Stimulated activated CD8-positive, alpha-beta memory T cell treated with anti-CD3 and anti-CD28 coated beads, Interleukin-7, amount 100 ng/mL, for 1 hour (primary cell): ENCODE data around the gene BRD3OS.

Experiments
- DNase-seq, 2 donors: peaks; one replicate each; pipeline ENCODE4 v3.0.0-alpha.2; 2020; ENCODE audit warnings: low read depth in 2 of 2

The BRD3OS gene

DNA sequence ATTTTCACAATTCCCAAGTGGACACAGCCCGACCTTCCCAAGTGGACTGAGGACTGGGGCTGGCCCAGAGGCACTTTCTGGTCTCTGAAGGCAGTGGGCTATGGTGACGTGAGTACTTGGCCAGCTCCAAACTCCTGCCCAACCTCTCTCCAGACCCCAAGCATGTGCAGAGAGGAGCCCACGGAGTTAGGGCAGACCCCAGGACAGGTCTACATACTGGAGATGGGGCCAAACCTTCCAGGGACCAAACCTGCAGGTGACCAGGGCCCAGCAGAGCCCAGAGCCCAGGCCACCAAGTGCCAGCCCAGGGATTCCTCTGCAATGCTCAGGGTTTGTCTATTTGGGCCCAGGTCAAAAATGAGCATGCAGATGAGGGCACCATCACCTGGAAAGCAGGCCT, 27.2 kb downstream of the BRD3OS start:
- DNase-seq: no peak

DNA sequence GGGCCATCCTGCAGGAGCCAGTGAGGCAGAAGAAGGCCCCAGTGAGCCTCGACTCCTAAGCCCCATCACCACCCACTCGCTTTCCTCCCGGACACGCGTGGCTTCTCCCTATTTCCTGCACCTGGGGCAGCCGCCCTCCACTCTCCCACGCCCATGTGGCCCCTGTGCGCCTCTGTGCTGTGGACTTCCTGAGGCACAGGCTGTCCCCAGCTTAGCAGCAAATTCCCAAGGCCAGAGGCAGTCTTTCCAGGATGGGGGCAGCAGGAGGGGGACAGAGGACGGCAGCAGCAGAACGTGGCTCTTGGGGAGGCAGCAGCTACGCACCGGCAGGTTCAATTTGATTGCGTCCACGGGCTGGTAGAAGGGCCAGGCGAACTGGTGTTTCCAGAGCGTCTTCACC, 27.7 kb downstream of the BRD3OS start:
- no peak for DNase-seq

DNA sequence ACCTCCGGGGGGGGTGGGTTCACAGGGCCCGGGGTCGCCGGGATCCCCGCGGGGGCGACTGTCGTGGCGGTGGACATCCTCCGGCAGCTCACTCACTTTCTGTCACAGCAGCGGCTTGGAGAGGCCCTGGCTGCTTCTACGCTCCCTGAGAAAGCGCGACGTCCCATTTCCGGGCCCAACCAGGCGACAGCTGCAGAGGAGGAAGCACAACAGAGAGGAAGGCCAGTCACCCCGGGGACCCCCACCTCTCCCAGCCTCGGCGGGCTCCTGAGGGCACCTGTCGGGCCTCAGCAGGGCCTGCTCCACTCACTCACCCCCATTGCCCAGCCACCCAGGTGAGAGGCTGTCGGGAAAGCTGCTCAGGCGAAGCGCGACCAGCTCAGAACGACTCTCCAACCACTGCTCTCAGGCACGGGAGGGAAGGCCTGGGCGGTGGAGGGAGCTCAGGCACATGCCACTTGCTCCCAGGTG, 28.2 kb downstream of the BRD3OS start:
- no peak for DNase-seq

DNA sequence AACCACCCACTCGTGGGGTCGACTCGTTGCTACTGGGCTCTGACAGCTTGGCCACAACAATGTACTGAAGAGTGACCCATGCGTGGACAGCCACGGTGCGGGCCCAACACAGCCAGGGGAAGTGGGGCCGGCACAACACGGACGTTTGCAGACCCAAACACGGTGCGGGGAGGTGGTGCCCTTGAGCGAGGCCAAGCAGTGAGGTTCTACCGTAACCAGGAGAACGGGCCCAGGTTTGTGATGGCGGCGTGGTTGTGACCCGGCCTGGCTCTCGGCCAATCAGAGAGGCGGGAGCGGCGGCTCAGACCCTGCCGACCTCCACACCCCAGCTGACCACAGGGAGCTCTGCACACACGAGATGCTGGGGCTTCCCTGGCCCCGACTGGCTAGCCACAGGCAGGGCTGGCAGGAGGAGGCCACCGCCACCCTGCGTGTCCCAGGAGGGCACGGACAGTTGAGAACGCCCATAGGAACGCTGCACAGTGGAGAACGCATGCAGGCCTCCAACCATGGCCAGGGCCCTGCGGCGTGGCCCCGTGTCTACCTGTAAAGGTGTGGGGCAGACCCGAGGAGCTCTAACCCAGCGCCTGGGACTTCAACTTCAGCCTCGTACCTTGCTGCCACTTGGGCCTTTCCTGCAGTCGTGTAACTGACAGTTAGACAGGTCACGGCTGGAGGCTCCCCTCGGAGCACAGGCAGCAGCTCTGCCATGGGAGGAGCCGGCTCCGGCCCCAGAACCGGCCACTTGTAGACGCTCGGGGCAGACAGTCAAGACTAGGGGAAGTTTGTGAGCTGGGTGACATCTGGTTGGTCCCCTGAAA, 28.9 kb downstream of the BRD3OS start:
- no peak for DNase-seq

DNA sequence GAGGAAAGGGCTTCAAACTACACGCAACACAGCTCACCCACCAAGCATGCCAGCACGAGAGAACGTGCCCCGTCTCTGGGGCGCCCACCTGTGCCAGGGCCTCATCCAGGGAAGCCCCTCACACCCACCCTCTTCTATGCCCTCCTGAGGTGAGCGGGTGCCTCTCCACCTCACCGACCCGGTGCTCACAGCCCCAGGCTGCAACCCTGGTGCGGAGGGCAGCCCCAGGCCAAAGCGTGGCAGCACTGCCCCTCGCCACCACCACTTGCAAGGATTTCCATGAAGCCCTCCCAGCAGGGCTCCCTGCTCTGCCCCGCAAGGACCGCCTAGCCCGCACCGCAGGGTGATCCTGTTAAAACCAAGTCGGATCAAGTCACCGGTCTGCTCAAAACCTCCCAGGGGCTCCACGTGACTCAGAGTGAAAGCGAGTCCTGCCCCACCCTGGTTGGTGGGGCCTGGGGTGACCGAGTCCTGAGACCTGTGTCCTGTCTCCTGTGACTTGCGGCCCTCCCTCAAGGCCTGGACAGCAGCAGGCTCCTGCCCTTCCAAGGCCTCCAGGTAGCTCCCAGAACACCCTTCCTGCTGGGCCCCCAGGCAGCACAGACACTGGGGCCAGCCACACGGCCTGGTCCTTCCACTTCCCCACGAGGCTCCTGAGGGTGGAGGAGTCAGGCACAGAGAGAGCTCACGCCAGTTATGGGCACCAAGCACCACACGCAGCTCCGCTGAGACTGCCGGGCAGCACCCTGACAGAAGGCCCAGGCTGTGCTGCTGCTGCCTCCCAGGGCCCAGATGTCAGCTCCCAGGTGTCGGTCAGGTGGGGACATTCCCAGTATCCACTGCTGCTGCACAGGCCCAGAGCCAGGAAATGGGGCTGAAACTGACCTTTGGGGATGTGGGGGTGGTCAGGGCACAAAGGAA, 29.9 kb downstream of the BRD3OS start:
- no peak for DNase-seq

DNA sequence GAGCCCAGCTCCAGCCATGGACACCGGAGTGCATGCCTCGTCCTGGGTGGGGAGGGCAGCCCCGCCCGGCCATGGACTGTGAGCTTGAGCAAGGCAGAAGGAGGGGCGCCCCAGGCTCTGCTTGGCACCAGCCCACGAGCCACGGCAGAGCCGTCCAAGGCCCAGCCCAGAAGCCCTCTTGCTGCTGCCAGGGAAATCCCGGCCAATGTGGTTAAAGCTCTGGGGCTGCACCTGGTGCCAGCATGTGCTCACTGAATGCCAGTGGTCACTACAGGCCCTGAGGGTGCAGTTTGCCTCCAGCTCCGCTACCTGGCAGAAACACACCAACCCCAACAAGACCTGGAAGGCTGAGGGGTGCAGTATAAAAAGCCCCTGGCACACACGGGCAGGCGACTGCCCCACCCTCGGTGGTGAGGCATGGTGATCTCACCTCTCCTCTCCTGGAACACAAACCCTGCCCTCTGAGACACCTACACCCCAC, 30.7 kb downstream of the BRD3OS start:
- no peak for DNase-seq

DNA sequence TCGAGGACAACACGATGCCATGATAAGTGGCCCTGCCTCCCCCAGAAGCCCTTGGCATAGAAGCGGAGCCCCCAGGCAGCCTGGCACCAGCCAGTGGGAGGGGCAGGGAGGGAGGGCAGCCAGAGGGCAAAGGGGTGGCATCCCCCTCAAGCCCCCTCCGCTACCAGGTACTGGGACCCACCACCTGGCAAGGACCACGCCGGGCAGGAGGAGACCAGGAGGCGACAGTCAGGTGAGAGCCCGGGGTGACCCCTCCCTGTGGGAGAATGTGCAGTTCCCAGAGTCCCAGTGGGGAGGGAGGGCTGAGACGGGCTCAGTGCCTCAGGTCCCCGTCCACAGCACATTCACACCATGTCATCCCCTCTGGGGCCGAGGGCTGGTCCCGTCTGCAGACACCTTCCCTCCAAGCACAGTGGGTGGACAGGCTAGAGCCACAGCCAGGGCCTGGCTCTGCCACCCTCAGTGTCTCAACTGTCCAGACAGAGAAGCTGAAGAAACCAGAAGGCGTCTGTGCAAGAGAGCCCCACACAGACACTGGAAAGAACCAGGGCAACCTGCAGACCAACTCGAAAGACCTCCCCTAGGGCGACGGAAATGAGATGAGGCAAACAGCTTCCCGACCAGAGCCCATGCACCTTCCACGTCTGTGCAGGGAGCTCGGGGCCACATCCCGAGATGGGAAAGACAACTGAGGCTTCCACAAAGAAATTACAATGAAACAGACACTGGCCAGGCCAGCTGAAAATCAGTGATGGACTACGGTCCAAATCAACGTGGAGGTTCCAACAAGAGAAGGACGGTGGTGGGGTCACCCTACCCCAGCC, 31.4 kb downstream of the BRD3OS start:
- no peak for DNase-seq

DNA sequence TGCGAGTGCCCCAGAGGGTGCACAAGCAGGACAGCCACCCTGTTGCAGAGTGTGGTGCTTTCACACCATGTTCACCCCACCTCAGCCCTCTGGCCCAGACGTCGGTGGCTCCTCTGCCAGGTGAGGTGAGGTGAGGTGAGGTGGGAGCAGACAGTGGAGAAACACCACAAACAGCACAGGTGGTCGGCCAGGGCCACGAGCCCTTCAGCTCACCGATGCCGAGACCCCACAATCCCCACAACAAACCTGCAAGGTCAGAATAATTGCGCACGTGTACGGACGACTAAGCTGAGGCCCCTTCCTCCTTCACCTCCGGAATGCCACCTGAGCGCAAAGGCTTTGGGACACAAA, 32.0 kb downstream of the BRD3OS start:
- DNase-seq: no peak

DNA sequence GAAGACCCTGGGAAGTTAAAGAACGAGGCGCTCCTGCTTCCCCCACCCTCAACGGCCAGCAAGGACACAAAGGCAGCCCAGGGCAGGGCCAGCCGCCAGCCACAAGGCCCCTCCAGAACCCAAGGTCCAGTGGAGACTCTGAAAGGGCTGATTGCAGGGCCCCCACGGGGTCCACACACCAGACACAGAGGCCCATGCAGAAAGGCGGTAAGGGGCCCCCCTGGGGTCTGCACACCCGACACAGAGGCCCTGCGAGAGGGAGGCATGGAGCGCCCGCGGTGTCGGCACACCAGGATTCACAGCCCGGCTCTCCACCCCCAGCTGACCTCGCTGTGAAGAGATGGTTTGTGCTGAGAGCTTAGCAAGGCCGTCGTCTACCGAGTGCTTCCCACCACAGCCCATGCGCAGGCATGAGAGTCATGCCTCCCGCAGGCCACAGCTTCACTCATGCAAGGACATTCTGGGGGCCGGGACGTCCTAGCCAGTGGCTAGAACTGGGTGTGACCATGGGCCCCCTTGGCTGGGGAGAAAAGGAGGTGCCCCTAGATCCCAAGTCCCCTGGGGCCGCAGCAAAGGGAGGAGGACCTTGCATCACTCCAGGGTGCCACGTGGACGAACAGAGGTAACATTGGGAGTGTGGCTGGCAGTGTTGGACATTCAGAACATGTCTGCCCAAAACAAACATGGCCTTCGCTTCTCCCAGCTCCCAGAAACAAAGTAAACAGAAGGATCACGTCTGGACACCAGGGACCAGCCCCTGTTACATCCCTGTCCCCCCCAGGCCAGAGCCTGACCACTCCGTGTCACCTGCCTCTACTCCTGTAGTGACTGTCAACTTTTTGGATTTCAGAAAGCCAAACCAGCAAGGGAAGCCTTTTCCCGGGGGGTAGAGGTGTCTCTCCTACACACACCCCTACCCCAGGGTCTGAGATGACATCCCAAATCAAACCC, 32.7 kb downstream of the BRD3OS start:
- DNase-seq: no peak

DNA sequence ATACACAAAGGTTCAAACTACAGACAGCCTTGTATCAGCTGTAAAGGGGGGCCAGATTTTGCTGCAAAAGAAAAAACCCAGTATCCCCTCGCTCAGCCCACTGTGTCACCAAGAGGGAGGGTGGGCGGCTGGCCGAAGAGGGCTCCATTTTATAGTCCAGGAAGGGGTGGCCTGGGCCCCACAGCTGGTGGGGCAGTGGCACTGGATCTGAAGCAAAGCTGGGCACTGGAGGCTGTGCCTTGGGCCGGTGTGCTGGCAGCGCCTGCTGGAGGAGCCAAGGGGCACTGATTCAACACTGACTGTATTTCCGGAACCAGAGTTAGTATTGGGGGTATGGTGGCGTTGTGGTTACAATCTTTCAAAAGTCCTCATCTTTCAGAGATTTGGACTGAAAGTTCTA, 33.4 kb downstream of the BRD3OS start:
- no peak for DNase-seq

DNA sequence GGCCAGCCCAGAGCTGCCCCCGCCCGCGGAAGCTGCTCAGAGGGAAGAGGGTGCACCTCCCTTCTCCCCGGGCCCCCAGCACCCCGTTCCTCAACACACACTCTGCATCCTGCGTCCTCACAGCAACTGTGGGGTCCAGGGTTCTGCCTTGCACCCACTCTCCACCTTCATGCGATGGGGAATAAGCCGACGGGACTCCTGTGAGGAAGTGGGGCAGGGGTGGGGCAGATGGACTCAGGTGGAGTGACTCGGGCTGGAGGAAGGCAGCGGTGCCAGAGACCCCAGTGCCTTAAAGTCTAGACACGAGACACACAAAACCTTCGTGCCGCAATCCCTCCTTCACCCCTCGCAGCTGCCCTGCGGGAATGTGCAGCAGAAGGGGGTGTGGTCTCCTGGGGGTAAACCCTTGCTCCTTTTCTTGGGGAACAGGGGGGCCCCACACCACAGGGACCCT, 33.9 kb downstream of the BRD3OS start:
- no peak for DNase-seq

DNA sequence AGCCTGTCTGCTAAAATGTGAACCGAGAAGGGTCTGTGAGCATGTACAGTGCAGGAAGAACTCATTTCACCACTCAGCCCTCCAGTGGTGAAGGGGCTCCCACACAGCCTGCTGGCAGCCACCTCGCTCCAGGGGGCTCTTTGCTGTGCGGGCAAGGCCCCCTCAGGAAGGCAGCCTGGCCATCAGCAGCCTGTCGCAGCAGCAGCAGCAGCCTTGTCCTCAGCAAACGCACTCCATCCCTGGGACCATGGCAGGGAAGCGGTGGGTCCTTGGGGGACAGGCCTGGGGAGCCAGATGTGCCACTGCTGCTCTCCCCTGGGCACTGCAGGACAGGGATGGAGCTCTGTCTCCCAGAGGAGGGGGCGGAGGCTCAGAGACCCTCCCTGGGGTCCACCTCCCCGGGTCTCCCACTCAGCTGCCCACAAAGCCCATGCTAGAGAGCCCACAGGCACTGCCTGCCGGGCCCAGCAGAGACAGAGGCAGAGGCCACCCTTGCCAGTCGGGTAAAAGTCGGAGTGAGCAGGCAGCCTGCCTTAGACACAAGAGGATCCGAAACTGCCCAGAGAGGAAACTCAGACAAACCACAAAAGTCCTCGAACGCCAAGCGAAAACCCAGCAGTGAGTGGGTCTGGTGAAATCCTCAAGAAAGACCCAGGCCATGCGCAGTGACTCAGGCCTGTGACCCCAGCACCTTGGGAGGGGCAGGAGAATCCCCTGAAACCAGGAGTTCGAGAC, 34.5 kb downstream of the BRD3OS start:
- no peak for DNase-seq

DNA sequence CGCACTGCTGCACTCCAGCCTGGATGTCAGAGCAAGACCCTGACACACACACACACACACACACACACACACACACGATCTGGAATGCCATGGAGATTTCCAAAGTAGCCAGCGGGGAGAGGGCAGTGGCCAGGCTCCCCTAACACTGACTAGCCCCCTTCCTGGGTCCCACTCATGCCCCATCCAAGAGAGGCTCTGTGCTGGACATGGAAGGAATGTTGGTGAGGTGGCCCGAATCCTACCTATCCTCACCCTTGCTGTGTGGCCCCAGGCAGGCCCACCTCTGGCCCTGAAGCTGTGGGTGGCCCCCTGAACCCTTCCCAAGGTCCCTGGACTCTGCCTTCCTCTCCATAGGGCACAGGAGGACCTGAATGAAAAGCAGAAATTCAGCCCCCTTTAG, 35.3 kb downstream of the BRD3OS start:
- no peak for DNase-seq

DNA sequence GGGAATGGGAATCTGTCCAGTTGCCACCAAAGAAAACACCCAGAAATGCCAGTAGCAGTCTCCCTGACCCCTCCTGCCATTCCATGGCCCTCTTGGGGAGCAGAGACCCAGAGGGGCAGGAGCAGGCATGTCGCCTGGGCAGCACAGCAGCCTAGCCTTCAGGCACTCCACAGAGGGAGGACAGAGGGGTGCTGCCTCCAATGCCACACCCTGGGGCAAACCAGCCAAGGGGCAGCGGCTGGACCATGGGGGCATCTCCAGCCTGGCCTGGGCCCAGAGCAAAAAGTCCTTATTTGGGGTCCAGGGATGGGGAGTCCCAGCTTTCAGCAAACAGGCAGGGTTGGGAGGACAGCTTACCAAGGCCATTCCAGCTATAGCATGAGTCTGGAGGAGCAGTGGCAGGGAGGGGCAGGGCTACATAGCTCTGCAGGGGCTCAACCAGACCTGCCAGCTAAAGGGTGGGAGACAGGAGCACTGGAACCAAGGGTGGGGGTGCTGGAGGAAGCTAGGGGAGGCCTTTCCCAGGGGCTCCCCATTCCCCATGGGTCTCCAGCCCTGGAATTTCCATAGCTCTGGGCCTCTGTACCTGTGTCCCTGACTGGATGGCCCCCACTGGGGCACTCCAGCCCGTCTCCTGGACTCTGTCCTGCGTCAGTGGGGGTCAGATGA, 35.9 kb downstream of the BRD3OS start:
- no peak for DNase-seq

DNA sequence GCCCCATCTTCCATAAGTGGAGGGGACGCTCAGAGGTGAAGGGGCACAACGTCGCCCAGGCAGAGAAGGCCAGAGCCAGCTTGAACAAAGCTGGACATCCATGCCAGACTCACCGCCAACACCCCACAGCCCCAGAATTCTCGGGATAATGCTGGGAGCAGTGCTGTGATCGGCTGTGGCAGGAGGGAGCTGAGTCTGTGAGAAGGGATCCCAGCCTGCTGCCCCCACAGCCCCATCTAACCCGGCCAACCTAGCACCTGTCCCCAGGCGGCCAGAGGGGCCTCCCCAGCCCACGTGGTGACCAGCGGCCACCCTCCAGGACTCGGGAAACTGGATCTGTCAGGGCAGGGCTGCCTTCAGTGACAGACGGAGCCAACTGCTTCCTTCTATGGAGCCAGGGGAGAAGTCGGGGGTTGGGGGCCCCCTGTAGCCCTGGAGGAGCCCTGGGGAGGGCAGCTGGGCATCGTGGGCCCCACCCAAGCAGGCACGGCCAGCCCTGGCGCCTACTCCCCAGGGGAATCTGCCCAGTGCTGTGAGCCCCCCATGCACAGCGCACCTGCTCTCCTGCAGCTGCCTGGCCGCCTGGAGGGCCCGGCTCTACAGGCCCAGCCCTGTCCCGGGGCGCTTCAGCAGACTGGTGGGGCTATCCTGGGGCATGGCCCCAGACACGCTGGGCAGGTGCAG, 36.5 kb downstream of the BRD3OS start:
- no peak for DNase-seq

DNA sequence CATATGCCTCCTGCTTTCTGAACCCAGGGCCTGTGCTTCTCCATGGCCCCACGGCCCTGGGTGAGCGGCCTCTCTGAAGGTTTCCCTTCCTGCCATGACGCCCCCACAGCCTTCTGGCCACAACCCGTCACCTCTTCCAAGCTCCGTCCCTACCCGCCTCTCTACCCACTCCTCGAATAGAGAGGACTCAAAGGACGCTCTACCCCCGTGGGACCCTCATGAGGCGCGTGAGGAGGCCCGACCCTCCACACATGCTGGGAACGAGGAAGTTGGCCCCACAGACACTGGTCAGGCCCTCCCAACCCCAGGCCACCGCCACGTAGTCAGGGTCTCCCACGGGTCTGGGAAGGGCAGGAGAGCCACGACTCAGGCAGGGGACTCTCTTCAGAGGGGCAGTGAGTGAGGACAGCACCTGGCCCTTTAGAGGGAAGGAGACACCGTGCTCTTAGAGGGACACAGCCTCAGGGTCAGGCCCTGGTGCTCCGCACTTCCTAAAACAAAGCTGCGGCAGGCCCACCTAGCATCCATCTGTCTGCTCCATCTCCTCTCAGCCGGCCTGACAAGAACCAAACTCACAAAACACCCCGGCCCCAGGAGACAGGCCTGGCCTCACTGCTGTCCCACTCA, 37.3 kb downstream of the BRD3OS start:
- no peak for DNase-seq

DNA sequence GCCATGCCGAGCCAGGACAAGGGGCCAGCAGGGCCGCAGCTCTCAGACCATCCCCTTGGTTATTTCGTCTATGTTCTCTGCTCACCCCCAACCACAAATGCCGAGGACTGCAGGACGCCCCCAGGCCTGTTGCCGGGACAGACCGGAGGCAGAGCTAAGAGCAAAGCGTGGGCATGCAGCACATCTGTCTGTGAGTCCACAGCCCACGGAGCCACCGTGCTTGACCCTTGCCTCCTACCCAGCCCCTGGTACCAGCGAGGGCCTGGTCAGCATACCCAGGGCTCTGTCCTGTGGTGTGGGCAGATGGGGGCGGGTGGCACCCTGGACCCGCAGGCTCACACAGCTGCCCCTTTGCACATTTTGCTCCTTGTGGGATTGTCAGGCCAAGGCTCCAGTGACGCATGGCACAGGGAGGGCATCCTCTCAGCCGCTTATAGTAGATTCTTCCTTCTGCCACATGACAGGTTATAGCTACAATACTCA, 37.8 kb downstream of the BRD3OS start:
- DNase-seq: no peak
